HG03095 (cell line): ENCODE data around the gene BRD1.
"Not testable (repeated sequence)": the region's sequence is repeated elsewhere in the genome, so short reads cannot be mapped to it uniquely, and the experiment has no call there.

Source experiments
- ATAC-seq: cut with Tn5 transposase; IDR thresholded peaks from one replicate; pipeline ENCODE4 v1.9.1; 2021; ENCODE audit warnings: moderate library complexity; ENCODE audit not compliant: unreplicated experiment

Gene BRD1

GRCh38 chr22:49770547-49771265 lies 57.0 kb downstream of the BRD1 start:
- no peak for ATAC-seq

- ATAC-seq: no peak
Measured at GRCh38 chr22:49769691-49770546, 57.8 kb downstream of the BRD1 start.

- ATAC-seq: no peak
Measured at GRCh38 chr22:49768951-49769690, 58.6 kb downstream of the BRD1 start.

GRCh38 chr22:49768077-49768910 lies 59.4 kb downstream of the BRD1 start:
- ATAC-seq: no peak

GRCh38 chr22:49767355-49768062 lies 60.2 kb downstream of the BRD1 start:
- no peak for ATAC-seq

GRCh38 chr22:49765951-49766350 lies 61.7 kb downstream of the BRD1 start:
- ATAC-seq: no peak

- ATAC-seq: no peak
Measured at GRCh38 chr22:49765091-49765771, 62.4 kb downstream of the BRD1 start.

- no peak for ATAC-seq
Measured at GRCh38 chr22:49764127-49764581, 63.5 kb downstream of the BRD1 start.

- ATAC-seq: no peak
Measured at GRCh38 chr22:49763696-49764095, 64.0 kb downstream of the BRD1 start.

GRCh38 chr22:49763138-49763537 lies 64.5 kb downstream of the BRD1 start:
- no peak for ATAC-seq

- not testable (repeated sequence) for ATAC-seq
Measured at GRCh38 chr22:49762571-49762970, 65.1 kb downstream of the BRD1 start.

- no peak for ATAC-seq
Measured at GRCh38 chr22:49761836-49762235, 65.8 kb downstream of the BRD1 start.

GRCh38 chr22:49760630-49761571 lies 66.8 kb downstream of the BRD1 start:
- peak; percentile 51 for ATAC-seq

- ATAC-seq: no peak
Measured at GRCh38 chr22:49760280-49760629, 67.4 kb downstream of the BRD1 start.

GRCh38 chr22:49756676-49757075 lies 71.0 kb downstream of the BRD1 start:
- ATAC-seq: no peak

- ATAC-seq: no peak
Measured at GRCh38 chr22:49756201-49756600, 71.5 kb downstream of the BRD1 start.

GRCh38 chr22:49755631-49756001 lies 72.1 kb downstream of the BRD1 start:
- no peak for ATAC-seq
